ENCODE results near the gene PRKCH. TPM values are rescaled to one million over a fixed set of nuclear protein-coding genes. Genes with fewer than 3 reads are reported as not detected.

Gene PRKCH
- total and polyA plus RNA-seq, 8 donors, result 35.2 to 48.8 (median 43.1) TPM

DNA sequence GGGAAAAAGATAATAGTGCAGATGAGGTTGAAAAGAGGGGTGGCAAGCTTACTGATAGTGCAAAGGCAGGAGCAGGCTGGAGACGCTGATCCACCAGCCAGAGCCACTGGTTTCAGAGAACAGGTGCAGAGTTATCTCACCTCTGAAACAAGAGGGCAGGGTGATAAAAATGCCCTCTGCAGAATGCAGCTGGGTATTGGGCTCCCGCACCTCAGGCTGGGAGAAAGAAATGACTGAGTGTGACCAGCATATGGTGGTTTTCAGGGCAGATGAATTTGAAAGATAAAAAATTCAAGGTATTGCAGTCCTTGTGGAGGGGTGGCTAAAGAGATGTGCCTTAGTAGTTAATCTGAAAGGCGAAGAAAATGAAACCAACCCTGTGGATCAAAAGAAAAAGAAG lies 37.4 kb upstream of the PRKCH start:
- peaks cover 0 to 40% of the 10 kb centered on the region in 2 donors for H3K27me3 ChIP-seq
- H3K36me3 ChIP-seq, result no peaks in the 10 kb centered on the region
- peaks cover 0 to 21% of the 10 kb centered on the region in 2 donors for H3K4me1 ChIP-seq
- no peak overlapping the region for H3K4me3 ChIP-seq
- no peak overlapping the region for H3K27ac ChIP-seq
- no peak for DNase-seq
- H3K9me3 ChIP-seq, result no peaks in the 10 kb centered on the region
- ATAC-seq, result no peak
- intact Hi-C loops (cut with DNase I), result no loop called here
- TF ChIP-seq, protein P1, sequence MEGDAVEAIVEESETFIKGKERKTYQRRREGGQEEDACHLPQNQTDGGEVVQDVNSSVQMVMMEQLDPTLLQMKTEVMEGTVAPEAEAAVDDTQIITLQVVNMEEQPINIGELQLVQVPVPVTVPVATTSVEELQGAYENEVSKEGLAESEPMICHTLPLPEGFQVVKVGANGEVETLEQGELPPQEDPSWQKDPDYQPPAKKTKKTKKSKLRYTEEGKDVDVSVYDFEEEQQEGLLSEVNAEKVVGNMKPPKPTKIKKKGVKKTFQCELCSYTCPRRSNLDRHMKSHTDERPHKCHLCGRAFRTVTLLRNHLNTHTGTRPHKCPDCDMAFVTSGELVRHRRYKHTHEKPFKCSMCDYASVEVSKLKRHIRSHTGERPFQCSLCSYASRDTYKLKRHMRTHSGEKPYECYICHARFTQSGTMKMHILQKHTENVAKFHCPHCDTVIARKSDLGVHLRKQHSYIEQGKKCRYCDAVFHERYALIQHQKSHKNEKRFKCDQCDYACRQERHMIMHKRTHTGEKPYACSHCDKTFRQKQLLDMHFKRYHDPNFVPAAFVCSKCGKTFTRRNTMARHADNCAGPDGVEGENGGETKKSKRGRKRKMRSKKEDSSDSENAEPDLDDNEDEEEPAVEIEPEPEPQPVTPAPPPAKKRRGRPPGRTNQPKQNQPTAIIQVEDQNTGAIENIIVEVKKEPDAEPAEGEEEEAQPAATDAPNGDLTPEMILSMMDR (IDR thresholded peaks at IDR 0.05), result no peak

DNA sequence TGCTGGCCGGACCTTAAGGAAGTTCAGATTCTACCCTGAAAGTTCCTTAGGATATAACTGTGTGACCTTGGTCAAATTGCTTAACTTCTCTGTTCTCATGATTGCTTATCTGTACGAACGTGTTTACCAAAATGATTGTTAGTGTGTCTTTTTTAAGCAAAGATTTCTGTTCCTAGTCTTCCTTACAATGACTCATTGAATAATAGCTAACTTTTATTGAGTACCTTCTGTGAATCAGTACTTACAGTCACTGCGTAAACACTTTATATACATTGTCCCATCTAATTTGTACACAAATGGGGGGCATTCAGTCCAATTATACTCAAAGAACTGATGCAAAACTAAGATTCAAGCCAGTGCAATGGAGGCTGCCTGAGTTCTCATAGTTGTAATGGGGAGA lies 36.0 kb upstream of the PRKCH start:
- intact Hi-C loops (cut with DNase I), result no loop called here
- H3K36me3 ChIP-seq, result no peaks in the 10 kb centered on the region
- H3K27ac ChIP-seq, result no peak overlapping the region
- no peak overlapping the region for H3K4me3 ChIP-seq
- no peak for DNase-seq
- peaks cover 0 to 14% of the 10 kb centered on the region in 2 donors for H3K4me1 ChIP-seq
- peaks cover 0 to 26% of the 10 kb centered on the region in 2 donors for H3K27me3 ChIP-seq
- TF ChIP-seq, protein P1 (IDR thresholded peaks at IDR 0.05), result no peak
- no peak for ATAC-seq
- no peaks in the 10 kb centered on the region for H3K9me3 ChIP-seq

DNA sequence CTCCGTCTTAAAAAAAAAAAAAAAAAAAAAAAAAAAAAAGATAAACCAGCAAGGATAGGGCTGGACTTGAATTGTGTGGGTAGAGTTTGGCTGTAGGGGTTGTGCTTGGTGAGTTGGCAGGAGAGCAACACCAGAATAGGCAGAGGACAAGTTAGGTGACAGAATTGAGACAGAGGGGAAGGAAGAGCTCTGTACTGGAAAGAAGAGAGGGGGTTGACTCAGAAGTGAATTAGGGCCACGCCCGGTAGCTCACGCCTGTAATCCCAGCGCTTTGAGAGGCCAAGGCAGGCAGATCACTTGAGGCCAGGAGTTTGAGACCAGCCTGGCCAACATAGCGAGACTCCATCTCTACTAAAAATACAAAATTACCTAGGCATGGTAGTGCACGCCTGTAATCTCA lies 34.2 kb upstream of the PRKCH start:
- DNase-seq, result no peak
- ATAC-seq, result no peak
- Histone ChIP-seq H3K27me3 (peaks cover 0 to 8% of the 10 kb centered on the region in 2 donors), H3K36me3 (no peaks in the 10 kb centered on the region), H3K27ac (no peak overlapping the region), H3K4me3 (no peak overlapping the region), H3K9me3 (no peaks in the 10 kb centered on the region), H3K4me1 (no peaks in the 10 kb centered on the region)
- intact Hi-C loops (cut with DNase I), result no loop called here
- TF ChIP-seq, protein P1 (IDR thresholded peaks at IDR 0.05), result no peak

DNA sequence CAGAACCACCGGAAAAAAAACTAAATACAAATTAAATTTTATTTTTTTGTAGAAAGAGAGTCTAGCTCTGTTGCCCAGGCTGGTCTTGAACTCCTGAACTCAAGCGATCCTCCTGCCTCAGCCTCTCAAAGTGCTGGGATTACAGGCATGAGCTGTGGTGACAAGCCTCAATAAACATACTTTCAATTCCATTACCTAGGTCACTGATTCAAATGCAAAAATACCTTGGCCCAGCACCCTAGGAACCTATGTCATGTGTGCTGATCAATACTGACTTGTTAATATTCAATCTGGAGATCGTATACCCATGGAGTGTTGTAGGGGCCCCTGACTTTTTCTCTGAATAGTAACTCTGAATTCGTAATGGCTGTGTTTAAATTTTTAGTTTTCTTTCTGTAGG lies 33.2 kb upstream of the PRKCH start:
- Histone ChIP-seq H3K4me1 (no peaks in the 10 kb centered on the region), H3K9me3 (no peaks in the 10 kb centered on the region), H3K36me3 (no peaks in the 10 kb centered on the region), H3K27ac (no peak overlapping the region), H3K27me3 (no peaks in the 10 kb centered on the region), H3K4me3 (no peak overlapping the region)
- TF ChIP-seq, protein P1 (IDR thresholded peaks at IDR 0.05), result no peak
- intact Hi-C loops (cut with DNase I), result no loop called here
- DNase-seq (no peak), ATAC-seq (no peak)

DNA sequence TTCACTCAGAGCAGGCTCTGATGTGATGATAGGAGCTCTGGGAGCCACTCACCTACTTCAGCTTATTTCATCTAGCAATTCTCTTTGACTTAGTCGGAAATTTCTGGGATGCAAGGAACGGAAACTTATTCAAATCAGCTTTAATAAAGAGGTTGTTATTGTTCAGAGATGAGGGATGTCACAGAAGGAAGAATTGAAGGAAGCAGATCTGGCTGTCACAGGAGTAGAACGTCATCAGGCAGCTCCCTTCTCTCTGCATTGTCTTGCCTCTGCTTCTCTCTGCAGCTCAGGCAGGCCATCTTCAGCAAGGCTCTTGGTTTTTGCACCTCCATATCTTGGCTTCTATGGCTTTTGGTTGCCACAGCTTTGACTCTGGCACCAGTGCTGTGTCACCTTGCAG lies 32.7 kb upstream of the PRKCH start:
- intact Hi-C loops (cut with DNase I), result no loop called here
- ATAC-seq (no peak), DNase-seq (no peak)
- Histone ChIP-seq H3K27ac (no peak overlapping the region), H3K4me3 (no peak overlapping the region), H3K9me3 (no peaks in the 10 kb centered on the region), H3K36me3 (no peaks in the 10 kb centered on the region), H3K4me1 (no peaks in the 10 kb centered on the region), H3K27me3 (no peaks in the 10 kb centered on the region)
- TF ChIP-seq, protein P1 (IDR thresholded peaks at IDR 0.05), result no peak
